A673 (cell line): ENCODE results near the gene SDK1.

Source experiments
- CTCF ChIP-seq: fragments of 300-800, 200-600 bp; sonication (generic); conservative IDR thresholded peaks from 2 replicates; pipeline ENCODE4 v1.5.1; 2017; ENCODE audit warnings: low read depth, mild to moderate bottlenecking, antibody characterized with exemption, low read length, moderate library complexity, mixed read lengths
- EZH2 ChIP-seq: fragments of 200-600 bp; sonication (generic); IDR thresholded peaks from 2 replicates; pipeline ENCODE4 v1.6.1; 2017; ENCODE audit warnings: borderline replicate concordance, low read depth, mild to moderate bottlenecking, mixed read lengths, antibody characterized with exemption, low read length; ENCODE audit not compliant: poor library complexity, severe bottlenecking

GRCh38 chr7:4185136-4185535, 884.1 kb downstream of the SDK1 start:
- no peak for TF ChIP-seq CTCF
- TF ChIP-seq EZH2: no peak
